GM12891 (cell line): ENCODE measurements around the gene SORCS1.
"Not testable (repeated sequence)": the region's sequence is repeated elsewhere in the genome, so short reads cannot be mapped to it uniquely, and the experiment has no call there.

ENCODE experiments used
- DNase-seq: peaks from one replicate; pipeline ENCODE4 v3.0.0; 2011; ENCODE audit warnings: low spot score; ENCODE audit not compliant: insufficient read length
- FAIRE-seq: peaks from 2 replicates; lab custom pipeline; 2011; peaks lifted over from hg19 to GRCh38; lab: Jason Lieb, UNC
- PAX5 ChIP-seq: IDR thresholded peaks from 2 replicates; pipeline ENCODE4 v1.6.1; 2011; ENCODE audit warnings: low read length, moderate library complexity, mild to moderate bottlenecking; ENCODE audit not compliant: insufficient read depth, severe bottlenecking
- POLR2A ChIP-seq: IDR thresholded peaks from 2 replicates; pipeline ENCODE4 v1.6.1; 2011; ENCODE audit warnings: low read depth, low read length, control low read depth
- POLR2AphosphoS5 ChIP-seq: IDR thresholded peaks from 2 replicates; pipeline ENCODE4 v1.6.1; 2011; ENCODE audit warnings: low read depth, low read length, control low read depth
- POU2F2 ChIP-seq: IDR thresholded peaks from 2 replicates; pipeline ENCODE4 v1.6.1; 2011; ENCODE audit warnings: low read depth, mild to moderate bottlenecking, control low read depth, low read length, moderate library complexity
- SPI1 ChIP-seq: IDR thresholded peaks from 2 replicates; pipeline ENCODE4 v1.6.1; 2011; ENCODE audit warnings: low read depth, low read length, control low read depth
- TAF1 ChIP-seq: IDR thresholded peaks from 2 replicates; pipeline ENCODE4 v1.6.1; 2011; ENCODE audit warnings: low read depth, low read length, control low read depth

Gene SORCS1

DNA sequence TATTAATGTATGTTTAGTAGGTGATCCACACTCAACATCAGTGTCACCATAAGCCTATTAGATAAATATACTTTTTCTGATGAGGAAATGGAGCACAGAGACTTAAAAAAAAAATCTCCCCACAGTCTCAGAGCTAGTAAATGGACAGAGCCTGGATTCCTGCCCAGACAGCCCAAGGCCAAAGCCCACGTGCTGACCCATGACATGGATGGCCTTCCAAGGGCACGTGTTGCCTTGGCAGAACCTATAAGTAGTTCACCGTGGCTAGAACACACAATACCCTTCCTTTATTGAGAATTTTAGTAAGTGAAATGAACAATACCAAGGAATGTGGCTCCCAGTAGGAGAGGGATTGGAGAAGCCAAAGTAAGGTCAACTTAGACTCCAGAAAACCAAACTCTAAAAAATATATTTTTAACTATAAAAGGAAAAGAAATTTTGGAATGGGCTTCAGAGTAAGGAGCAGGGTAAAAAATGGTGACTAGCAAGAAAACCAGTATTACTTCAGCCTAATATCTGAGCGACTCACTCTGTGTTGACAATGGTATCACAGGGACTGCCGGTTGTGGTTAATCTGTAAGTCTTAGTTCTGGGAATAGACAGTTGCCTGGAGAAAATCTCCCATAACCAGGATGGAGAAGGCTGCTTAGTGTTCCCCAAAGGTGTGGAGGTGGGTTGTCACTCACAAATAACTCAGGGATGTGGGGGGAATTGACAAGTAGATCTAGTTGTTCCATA is 223.0 kb downstream of the SORCS1 start:
- no peak for FAIRE-seq
- TF ChIP-seq POU2F2 (no peak), TAF1 (no peak), SPI1 (no peak)
- DNase-seq, result no peak

DNA sequence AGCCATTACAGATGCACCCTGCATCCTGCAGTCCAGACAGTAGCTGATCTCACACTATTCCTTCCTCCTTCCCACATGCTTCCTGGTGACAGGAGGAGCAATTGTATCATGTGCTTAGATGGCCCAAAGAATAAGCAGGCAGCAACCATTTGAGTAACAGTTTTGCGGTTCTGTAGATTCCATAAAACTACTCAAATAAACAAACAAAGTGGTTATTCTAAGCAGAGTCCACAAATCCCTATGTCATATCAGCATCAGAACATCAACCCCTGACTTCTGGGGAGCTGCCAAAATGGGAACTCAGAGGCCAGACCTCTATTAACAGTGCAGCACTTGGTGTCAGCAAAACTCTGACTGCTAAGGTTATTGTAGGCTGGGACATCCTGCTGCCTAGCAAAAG is 226.0 kb downstream of the SORCS1 start:
- no peak for DNase-seq
- no peak for TF ChIP-seq PAX5
- TF ChIP-seq POU2F2, result no peak
- no peak for TF ChIP-seq TAF1
- no peak for TF ChIP-seq POLR2AphosphoS5
- TF ChIP-seq SPI1, result no peak
- TF ChIP-seq POLR2A, result no peak
- FAIRE-seq, result no peak

GRCh38 chr10:106935978-106936451 is 228.5 kb downstream of the SORCS1 start:
- peak; percentile 100 for TF ChIP-seq SPI1
- no peak for TF ChIP-seq POLR2A
- TF ChIP-seq PAX5, result no peak
- DNase-seq, result no peak
- peak; percentile 88 for FAIRE-seq

DNA sequence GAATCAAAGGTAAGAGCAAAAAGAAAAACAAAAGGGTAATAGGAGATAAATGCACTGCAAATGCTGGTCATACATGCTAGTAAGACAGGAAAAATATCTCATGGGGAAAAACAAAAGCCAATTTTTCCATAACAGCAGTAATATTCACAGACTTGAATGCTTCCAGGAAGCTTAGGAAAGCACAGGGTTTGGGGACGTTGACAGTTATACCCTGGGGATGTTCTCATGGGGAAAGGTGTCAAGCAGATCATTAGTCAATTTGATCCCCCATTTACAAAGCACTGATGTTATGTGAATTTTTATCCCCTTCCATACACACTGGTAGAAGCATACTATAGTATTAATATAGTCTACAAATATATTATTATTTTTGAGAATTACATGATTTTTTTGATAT is 232.7 kb downstream of the SORCS1 start:
- DNase-seq (no peak), FAIRE-seq (no peak)
- TF ChIP-seq SPI1 (no peak), TAF1 (no peak), POU2F2 (no peak), POLR2A (no peak)

- FAIRE-seq (peak; percentile 70), DNase-seq (no peak)
- no peak for TF ChIP-seq TAF1
- TF ChIP-seq SPI1, result 0 out of 2 replicates have a peak, but pooled peaks have one; percentile 5
- TF ChIP-seq PAX5, result no peak
- no peak for TF ChIP-seq POLR2A
- TF ChIP-seq POU2F2, result 0 out of 2 replicates have a peak, but pooled peaks have one; percentile 41
- TF ChIP-seq POLR2AphosphoS5, result no peak
These were observed 233.2 kb downstream of the SORCS1 start for GRCh38 chr10:106931159-106931852.

DNA sequence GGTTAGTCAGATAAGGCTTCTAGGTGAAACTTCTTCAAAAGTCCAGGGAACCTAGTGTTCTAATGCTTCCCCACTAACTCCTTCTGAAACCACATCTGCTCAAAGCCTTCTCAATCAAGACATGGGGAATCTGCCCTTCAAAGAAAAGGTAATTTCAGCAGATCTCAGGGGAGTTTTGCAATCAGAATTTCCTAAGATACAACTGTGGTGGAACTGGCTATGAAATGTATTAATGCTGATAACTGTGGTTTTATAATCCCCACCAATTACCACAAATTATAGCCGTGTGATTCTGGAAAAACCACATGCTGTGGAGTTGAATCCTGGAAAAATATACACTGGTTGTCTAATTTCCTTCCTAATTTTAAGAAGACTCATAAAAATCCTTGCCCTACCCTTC is 233.8 kb downstream of the SORCS1 start:
- no peak for TF ChIP-seq POLR2A
- TF ChIP-seq POLR2AphosphoS5, result no peak
- TF ChIP-seq SPI1, result no peak
- no peak for TF ChIP-seq PAX5
- TF ChIP-seq TAF1, result no peak
- no peak for TF ChIP-seq POU2F2
- peak; percentile 71 for FAIRE-seq

GRCh38 chr10:106929291-106929895 is 235.1 kb downstream of the SORCS1 start:
- FAIRE-seq (no peak), DNase-seq (no peak)
- no peak for TF ChIP-seq TAF1
- TF ChIP-seq POLR2A, result no peak
- TF ChIP-seq POU2F2, result no peak
- TF ChIP-seq SPI1, result no peak
- no peak for TF ChIP-seq PAX5

More for the DNA sequence above, 233.8 kb downstream of the SORCS1 start:
- no peak for DNase-seq

DNA sequence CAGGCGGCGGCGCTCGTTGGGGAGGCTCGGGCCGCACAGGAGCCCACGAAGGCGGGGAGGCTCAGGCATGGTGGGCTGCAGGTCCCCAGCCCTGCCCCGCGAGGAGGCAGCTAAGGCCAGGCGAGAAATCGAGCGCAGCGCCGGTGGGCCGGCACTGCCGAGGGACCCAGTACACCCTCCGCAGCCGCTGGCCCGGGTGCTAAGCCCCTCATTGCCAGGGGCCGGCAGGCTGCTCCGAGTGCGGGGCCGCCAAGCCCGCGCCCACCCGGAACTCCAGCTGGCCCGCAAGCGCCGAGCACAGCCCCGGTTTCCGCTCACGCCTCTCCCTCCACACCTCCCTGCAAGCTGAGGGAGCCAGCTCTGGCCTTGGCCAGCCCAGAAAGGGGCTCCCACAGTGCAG is 236.4 kb downstream of the SORCS1 start:
- not testable (repeated sequence) for FAIRE-seq, DNase-seq

DNA sequence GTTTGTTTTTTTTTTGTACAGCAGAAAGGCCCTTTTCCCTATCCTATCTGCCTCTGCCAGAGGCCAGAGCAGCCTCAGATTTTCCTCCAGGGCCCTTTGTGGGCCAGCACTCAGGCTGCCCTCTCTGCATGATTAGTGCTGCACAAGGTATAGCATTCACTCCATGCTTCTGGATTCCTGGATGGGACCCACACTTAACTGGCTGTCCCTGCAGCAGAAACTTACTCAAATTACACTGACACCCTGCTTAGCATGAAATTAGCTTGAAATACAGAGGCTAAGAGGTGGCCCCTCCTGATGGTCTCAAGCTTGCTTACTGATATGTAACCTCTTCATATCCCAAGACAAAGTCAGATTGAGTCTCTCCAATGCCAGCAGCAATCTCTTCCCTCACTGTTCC is 239.3 kb downstream of the SORCS1 start:
- TF ChIP-seq SPI1 (no peak), POU2F2 (no peak), TAF1 (no peak), POLR2AphosphoS5 (no peak), POLR2A (no peak), PAX5 (no peak)
- FAIRE-seq, result no peak
- DNase-seq, result no peak

- DNase-seq (no peak), FAIRE-seq (no peak)
- no peak for TF ChIP-seq POU2F2
- TF ChIP-seq SPI1, result no peak
These were observed 244.0 kb downstream of the SORCS1 start for GRCh38 chr10:106920538-106920937.
